Measurements from ENCODE around the gene ACSF3.

- TF ChIP-seq POLR2A (IDR thresholded peaks at IDR 0.05) (no peak), CTCF (IDR thresholded peaks at IDR 0.05) (no peak), EP300 (IDR thresholded peaks at IDR 0.05) (no peak), POLR2AphosphoS5 (IDR thresholded peaks at IDR 0.05) (no peak)
These were observed 35.7 kb downstream of the ACSF3 start for GRCh38 chr16:89129378-89129777.

Data from upper lobe of left lung (tissue), 4 donors.